Tibial artery (tissue), 4 donors: ENCODE results near the gene PKLR.

Source experiments
- DNase-seq, 2 donors: peaks; one replicate each; pipeline ENCODE4 v3.0.0-alpha.2; 2019
- H3K27ac ChIP-seq, 2 donors: fragments of 200-600 bp; sonication (generic) in 1 of 2; 1 replicate in 1 of 2; 2 replicates in 1 of 2; pipeline ENCODE4 v1.5.1; 2018 to 2019; ENCODE audit warnings: mild to moderate bottlenecking in 1 of 2
- H3K27me3 ChIP-seq, 2 donors: fragments of 200-600 bp; sonication (generic) in 1 of 2; one replicate each; pipeline versions ENCODE4 v1.5.1 to v1.6.0; 2016 to 2019
- H3K36me3 ChIP-seq, 3 donors: fragments of 200-600 bp; sonication (generic) in 2 of 3; one replicate each; pipeline ENCODE4 v1.5.1; 2016 to 2019; ENCODE audit warnings: mild to moderate bottlenecking in 2 of 3
- H3K4me1 ChIP-seq, 4 donors: fragments of 200-600 bp; sonication (generic) in 2 of 4; 1 replicate in 3 of 4; 2 replicates in 1 of 4; pipeline ENCODE4 v1.5.1; 2016 to 2019
- H3K4me3 ChIP-seq, 2 donors: fragments of 200-600 bp; sonication (generic) in 1 of 2; 1 replicate in 1 of 2; 2 replicates in 1 of 2; pipeline ENCODE4 v1.5.1; 2018 to 2019; ENCODE audit warnings: mild to moderate bottlenecking in 2 of 2
- H3K9me3 ChIP-seq, 3 donors: fragments of 200-600 bp; sonication (generic) in 1 of 3; one replicate each; pipeline ENCODE4 v1.5.1; 2016 to 2019
- intact Hi-C: fragments of 100-400 bp; cut with DNase I; formaldehyde crosslinking; loops from one replicate; pipeline ENCODE4 v1.15.0; 2023; ENCODE audit warnings: low total_unique reads
- TF ChIP-seq, protein P1 (sequence below), 2 experiments: fragments of 200-600 bp in 1 of 2; fragments of 450-650 bp in 1 of 2; IDR thresholded peaks; one replicate each; pipeline ENCODE4 v1.5.1; 2017 to 2019; ENCODE audit warnings: antibody characterized with exemption in 2 of 2, mild to moderate bottlenecking in 1 of 2, moderate library complexity in 1 of 2

The PKLR gene

GRCh38 chr1:155273343-155274245 lies 27.6 kb downstream of the PKLR start, which contains the start of gene CLK2:
TSS of gene CLK2 (minus strand) at chr1:155273504. CDS start at chr1:155270977, 2,527 bp downstream.
- TF ChIP-seq, protein P1, sequence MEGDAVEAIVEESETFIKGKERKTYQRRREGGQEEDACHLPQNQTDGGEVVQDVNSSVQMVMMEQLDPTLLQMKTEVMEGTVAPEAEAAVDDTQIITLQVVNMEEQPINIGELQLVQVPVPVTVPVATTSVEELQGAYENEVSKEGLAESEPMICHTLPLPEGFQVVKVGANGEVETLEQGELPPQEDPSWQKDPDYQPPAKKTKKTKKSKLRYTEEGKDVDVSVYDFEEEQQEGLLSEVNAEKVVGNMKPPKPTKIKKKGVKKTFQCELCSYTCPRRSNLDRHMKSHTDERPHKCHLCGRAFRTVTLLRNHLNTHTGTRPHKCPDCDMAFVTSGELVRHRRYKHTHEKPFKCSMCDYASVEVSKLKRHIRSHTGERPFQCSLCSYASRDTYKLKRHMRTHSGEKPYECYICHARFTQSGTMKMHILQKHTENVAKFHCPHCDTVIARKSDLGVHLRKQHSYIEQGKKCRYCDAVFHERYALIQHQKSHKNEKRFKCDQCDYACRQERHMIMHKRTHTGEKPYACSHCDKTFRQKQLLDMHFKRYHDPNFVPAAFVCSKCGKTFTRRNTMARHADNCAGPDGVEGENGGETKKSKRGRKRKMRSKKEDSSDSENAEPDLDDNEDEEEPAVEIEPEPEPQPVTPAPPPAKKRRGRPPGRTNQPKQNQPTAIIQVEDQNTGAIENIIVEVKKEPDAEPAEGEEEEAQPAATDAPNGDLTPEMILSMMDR (IDR thresholded peaks at IDR 0.05), result no peak
- Histone ChIP-seq H3K9me3 (no peaks in the 10 kb centered on the region), H3K27me3 (no peaks in the 10 kb centered on the region), H3K4me1 (peaks cover 17 to 41% (median 36%) of the 10 kb centered on the region in 4 donors), H3K4me3 (peak within 1 kb of the TSS; percentile 61 to 67), H3K27ac (peak within 1 kb of the TSS; percentile 88 to 93), H3K36me3 (peaks cover 23 to 27% (median 23%) of the 10 kb centered on the region in 3 donors)
- peak; percentile 92 to 97 for DNase-seq
- intact Hi-C loops, result loop anchor here (10.0 kb wide), 1 partner anchor 291 kb away; the partner anchor contains the start of gene ASH1L

- Histone ChIP-seq H3K4me3 (peak overlapping the region; percentile 61 to 67), H3K9me3 (no peaks in the 10 kb centered on the region), H3K36me3 (peaks cover 32 to 35% (median 32%) of the 10 kb centered on the region in 3 donors), H3K27me3 (no peaks in the 10 kb centered on the region), H3K4me1 (peaks cover 10 to 32% (median 28%) of the 10 kb centered on the region in 4 donors), H3K27ac (peak overlapping the region; percentile 88 to 93)
- intact Hi-C loops, result loop anchor here (10.0 kb wide), 1 partner anchor 292 kb away; the partner anchor contains the start of gene ASH1L
- TF ChIP-seq, protein P1 (IDR thresholded peaks at IDR 0.05), result no peak
- no peak for DNase-seq
These were observed 28.5 kb downstream of the PKLR start for GRCh38 chr1:155272466-155273342.

GRCh38 chr1:155269381-155269780 lies 31.9 kb downstream of the PKLR start:
- no peak for DNase-seq
- Histone ChIP-seq H3K36me3 (peaks cover 62 to 69% (median 65%) of the 10 kb centered on the region in 3 donors), H3K27me3 (no peaks in the 10 kb centered on the region), H3K4me1 (peaks cover 3 to 22% (median 20%) of the 10 kb centered on the region in 4 donors), H3K4me3 (no peak overlapping the region), H3K27ac (no peak overlapping the region), H3K9me3 (no peaks in the 10 kb centered on the region)
- TF ChIP-seq, protein P1 (IDR thresholded peaks at IDR 0.05), result no peak
- intact Hi-C loops, result no loop called here

- intact Hi-C loops, result no loop called here
- TF ChIP-seq, protein P1 (IDR thresholded peaks at IDR 0.05), result no peak
- Histone ChIP-seq H3K36me3 (peaks cover 69 to 76% (median 73%) of the 10 kb centered on the region in 3 donors), H3K27me3 (no peaks in the 10 kb centered on the region), H3K4me3 (no peak overlapping the region), H3K4me1 (peaks cover under 1 to 18% (median 16%) of the 10 kb centered on the region in 4 donors), H3K27ac (no peak overlapping the region), H3K9me3 (no peaks in the 10 kb centered on the region)
- no peak for DNase-seq
These were observed 32.6 kb downstream of the PKLR start for GRCh38 chr1:155268630-155269029.

GRCh38 chr1:155267373-155267772 lies 33.9 kb downstream of the PKLR start:
- Histone ChIP-seq H3K27ac (no peak overlapping the region), H3K4me1 (peaks cover 0 to 22% (median 18%) of the 10 kb centered on the region in 4 donors), H3K9me3 (no peaks in the 10 kb centered on the region), H3K36me3 (peaks cover 70 to 85% (median 81%) of the 10 kb centered on the region in 3 donors), H3K4me3 (no peak overlapping the region), H3K27me3 (no peaks in the 10 kb centered on the region)
- TF ChIP-seq, protein P1 (IDR thresholded peaks at IDR 0.05), result no peak
- DNase-seq, result no peak
- intact Hi-C loops, result no loop called here
